Measurements from ENCODE around the gene HIRA.

- TF ChIP-seq, protein P1, sequence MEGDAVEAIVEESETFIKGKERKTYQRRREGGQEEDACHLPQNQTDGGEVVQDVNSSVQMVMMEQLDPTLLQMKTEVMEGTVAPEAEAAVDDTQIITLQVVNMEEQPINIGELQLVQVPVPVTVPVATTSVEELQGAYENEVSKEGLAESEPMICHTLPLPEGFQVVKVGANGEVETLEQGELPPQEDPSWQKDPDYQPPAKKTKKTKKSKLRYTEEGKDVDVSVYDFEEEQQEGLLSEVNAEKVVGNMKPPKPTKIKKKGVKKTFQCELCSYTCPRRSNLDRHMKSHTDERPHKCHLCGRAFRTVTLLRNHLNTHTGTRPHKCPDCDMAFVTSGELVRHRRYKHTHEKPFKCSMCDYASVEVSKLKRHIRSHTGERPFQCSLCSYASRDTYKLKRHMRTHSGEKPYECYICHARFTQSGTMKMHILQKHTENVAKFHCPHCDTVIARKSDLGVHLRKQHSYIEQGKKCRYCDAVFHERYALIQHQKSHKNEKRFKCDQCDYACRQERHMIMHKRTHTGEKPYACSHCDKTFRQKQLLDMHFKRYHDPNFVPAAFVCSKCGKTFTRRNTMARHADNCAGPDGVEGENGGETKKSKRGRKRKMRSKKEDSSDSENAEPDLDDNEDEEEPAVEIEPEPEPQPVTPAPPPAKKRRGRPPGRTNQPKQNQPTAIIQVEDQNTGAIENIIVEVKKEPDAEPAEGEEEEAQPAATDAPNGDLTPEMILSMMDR (conservative IDR thresholded peaks at IDR 0.05; ENCODE audit: low read depth, low read length): no peak
- TF ChIP-seq EZH2 (IDR thresholded peaks at IDR 0.05; ENCODE audit: borderline replicate concordance, low read depth, low read length, poor library complexity, severe bottlenecking): no peak
Measured at GRCh38 chr22:19360862-19361261, 70.7 kb downstream of the HIRA start.
